ENCODE data around the gene TUBB2A. TPM values are rescaled to one million over a fixed set of nuclear protein-coding genes. Genes with fewer than 3 reads are reported as not detected.
A peak's percentile ranks its signal among the peaks of the same experiment; 100 is the strongest.
"Not testable (repeated sequence)": the region's sequence is repeated elsewhere in the genome, so short reads cannot be mapped to it uniquely, and the experiment has no call there.

The TUBB2A gene
- total RNA-seq, 1 donor from 2014 or later, result 41.0 TPM

DNA sequence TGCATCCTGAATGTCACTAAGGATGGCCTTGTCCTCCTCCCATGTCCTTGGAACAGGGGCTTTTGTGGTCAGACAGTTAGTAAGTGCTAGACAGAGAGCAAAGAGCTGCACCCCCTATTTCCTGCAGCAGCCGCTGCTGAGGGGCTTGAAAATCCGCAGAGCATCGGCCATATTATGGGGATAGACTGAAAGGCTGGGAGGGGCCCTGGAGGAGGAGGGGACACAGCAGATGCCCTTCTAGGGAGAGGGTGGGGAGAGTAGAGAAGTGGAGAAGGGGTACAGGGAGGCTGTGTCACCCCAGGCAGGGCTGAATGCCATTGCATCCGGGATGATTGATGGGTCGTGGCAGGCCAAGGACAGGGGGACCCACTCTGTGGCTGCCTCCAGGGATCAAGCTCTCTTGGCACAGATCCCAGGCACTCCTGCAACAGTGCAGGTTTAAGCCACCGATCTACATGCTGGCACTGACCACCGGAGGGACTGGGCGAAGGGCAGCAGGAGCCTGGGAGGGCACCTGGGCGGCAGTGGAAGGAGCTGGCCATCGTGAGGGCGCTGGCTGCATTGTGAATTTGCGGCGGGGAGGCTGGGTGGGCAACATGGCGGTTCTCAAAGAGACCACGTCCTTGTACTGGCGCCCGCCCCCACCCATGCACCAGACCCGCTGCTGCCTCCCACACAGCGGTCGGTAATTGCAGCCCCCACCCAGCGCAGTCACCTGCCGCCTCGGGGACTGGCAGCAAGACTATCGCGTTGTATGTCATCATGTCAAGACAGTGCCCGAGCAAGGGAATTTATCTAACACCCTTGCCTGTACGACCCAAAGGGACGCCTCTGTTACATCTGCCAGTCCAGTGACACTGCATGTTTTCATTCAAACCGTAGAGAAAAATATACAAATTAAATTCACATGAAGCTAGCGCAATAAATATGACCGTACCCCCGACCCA, 887 bp downstream of the TUBB2A start:
- peak in 1 of 2 donors; percentile 51 for DNase-seq (ENCODE audit: low read depth in 2 of 2)

DNA sequence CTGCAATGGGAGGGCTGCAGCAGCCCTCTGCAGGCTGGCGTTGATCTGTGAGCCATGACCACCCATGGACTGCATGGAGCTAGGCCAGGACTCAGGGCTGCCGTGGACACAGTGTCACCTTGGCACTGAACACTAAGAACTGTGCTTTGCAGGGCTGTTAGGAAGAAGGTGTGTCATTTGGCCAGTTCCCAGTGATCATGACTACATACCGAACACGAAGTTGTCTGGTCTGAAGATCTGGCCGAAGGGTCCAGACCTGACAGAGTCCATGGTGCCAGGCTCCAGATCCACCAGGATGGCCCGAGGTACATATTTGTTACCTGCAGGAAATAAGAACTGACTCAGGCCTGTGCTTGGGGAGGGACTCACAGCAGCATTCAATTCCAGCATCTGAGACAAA, 1.9 kb downstream of the TUBB2A start:
- not testable (repeated sequence) for DNase-seq (ENCODE audit: low read depth in 2 of 2)

DNA sequence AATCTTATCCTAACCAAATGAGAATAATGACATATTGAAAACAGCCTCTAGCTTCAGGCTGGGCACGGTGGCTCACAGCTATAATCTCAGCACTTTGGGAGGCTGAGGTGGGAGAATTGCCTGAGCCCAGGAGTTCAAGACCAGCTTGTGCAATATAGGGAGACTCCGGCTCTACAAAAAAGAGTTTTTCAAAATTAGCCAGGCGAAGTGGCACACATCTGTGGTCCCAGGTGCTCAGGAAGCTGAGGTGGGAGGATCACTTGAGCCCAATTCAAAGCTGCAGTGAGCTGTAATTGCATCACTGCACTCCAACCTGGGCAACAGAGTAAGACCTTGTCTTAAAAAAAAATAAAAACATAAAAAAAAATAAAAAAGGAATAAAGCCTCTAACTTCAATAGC, 4.7 kb downstream of the TUBB2A start:
- DNase-seq (ENCODE audit: low read depth in 2 of 2), result no peak

DNA sequence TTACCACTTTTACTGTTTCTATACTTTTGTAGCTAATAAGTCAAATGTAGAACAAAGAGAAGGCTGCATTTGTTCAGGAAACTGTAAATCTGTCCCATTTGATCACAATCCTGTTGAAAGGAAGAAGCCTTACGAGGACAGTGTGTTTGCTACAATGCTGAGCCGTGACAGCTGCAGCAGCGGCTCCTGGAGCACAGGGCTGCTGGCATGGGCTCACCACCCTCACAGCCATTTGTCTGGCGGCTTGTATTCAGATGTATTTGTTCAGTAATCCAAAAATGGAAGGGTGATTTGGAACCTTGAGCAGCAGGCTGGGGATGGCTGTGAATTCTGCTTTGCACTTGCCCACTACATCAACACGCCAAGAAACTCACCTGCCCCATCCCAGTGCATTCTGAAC, 5.7 kb downstream of the TUBB2A start:
- DNase-seq (ENCODE audit: low read depth in 2 of 2), result no peak

DNA sequence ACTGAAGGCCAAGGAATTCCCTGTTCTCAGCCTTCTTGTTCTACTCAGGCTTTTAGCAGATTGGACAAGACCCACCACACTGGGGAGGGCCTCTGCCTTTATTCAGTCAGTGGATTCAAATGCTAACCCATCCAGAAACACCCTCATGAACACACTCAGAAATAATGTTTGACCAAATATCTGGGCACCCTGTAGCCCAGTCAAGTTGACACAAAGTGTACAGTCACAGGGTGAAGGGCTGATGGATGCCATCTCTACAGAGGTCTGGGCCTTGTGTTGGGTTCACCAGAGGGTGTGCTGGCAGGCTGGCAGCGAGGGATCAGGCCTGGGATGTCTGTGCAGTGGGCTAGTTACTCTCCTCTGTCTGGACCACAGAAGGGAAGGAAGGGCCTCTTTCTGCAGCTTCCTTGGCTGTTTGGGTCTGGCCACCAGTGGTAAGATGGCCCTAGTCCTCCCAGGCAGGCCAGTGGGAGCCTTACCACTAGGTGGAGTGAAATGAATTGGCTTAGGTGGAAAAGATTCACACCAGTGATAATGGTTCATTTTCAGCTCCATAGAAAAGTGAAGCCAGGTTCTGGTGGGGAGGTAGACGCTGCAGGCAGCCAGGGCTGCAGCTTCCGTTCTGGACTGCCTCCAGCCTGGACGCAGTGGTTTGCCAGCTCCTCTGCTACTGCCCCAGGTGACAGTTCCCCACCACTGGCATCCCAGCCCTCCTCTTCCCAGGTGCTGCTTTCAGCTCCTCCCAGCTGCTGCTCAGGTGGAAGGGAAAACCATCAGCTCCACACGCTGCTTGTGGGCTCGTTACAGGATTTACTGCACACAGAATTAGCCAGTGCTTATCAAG, 9.2 kb downstream of the TUBB2A start:
- no peak for DNase-seq (ENCODE audit: low read depth in 2 of 2)

DNA sequence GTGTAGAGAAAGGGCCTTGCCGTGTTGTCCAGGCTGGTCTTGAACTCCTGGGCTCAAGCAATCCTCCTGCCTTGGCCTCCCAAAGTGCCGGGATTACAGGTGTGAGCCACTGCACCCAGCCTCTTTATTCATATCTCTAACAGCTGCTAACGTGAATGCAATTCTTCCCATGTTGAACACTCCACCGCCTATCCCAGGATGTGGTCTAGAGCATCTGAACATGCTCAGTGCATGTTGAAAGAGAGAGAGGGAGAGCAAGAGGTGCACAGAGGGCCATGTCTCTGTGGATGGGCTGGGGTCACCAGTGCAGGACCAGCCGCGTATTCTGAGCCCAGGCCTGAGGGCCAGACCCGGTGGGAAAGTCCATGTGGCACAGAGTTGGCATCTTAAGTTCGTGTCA, 12.8 kb downstream of the TUBB2A start:
- no peak for DNase-seq (ENCODE audit: low read depth in 2 of 2)

DNA sequence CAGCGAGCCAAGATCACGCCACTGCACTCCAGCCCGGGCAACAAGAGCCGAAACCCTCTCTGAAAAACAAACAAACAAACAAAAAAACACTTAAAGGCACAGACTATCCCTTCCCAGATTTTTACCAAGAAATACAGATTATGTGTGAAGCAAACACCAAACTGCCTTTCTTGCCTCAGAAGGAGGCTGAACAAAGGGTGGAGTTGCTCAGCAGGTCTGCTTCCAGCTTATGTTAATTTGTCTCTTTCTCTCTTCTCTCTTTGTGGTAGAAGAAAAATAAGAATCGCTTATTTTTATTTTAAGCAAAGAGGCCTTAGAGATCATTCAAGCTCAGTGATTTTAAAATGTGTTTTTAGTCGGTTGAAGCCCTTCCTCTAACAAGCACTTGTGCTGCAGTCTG, 14.2 kb downstream of the TUBB2A start:
- DNase-seq (ENCODE audit: low read depth in 2 of 2), result no peak

DNA sequence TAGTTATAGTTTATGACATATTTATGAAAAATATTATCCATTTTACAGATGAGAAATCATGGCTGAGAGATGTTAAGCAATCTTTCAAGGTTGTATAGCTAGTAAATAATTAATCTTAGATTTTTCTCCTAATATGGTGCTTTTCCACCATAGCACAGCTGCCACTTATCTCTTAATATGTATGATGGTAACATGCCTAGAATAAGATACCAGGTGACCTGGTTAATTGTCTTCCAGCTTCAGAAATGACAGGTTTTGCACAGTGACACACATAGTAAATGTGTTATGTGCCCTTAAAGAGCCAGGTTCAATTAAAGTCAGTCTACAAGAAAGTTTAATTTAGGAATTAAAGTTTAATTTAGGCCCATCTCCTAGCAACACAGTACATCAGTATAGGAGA, 14.8 kb downstream of the TUBB2A start:
- no peak for DNase-seq (ENCODE audit: low read depth in 2 of 2)

DNA sequence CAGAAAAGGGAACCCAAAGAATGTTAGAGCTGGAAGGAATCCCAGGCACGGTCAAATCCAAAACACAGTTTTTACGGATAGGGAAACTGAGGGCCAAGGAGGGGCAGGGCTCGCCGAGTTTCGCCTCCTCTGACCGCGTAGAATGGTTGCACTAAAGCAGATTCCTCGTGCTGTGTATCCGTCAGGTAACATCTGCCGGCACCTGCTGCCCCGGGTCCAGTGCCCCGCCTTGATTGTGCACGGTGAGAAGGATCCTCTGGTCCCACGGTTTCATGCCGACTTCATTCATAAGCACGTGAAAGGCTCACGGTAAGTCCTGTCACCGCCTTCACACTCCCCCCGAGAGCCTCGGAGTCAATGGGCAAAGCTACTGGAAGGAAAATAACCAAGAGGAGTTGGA, 17.1 kb downstream of the TUBB2A start:
- DNase-seq (ENCODE audit: low read depth in 2 of 2), result no peak

DNA sequence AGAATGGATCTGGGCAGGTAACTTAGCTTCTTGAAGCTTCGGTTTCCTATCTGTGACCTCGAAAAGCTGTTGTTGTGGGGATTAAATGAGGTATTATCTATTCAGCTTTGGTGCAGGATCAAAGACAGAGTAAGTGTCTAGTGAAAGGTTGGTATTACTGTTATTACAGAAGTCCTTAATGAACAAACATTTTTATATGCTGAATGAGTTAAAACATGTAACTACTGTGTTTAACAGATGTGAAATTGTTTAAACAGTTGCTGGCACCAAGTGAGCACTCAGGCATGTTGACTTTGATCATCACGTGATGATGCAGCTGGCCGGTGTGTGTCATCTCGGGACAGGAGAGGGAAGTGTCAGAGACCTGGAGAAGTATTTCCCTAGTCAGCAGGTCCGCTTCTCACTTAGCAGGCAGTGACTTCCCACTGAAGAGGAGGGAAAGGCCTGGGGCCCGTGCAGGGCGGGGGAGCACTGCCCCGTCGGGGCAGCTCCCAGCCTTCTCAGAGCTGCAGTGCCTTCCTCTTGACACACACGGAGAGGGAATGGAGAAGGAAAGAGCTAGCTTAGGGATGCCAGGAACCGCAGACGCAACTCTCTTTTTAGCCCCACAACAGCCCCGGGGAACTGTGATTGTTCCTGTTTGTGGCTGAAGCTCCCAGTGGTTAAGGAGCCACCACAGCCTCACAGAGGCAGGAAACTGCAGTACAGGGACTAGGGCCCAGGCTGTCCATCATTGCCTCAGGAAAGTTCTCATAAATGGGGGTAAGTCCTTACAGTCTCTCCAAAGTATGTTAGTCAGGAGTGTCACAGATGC, 18.0 kb downstream of the TUBB2A start:
- peak; percentile 61 to 81 for DNase-seq (ENCODE audit: low read depth in 2 of 2)

DNA sequence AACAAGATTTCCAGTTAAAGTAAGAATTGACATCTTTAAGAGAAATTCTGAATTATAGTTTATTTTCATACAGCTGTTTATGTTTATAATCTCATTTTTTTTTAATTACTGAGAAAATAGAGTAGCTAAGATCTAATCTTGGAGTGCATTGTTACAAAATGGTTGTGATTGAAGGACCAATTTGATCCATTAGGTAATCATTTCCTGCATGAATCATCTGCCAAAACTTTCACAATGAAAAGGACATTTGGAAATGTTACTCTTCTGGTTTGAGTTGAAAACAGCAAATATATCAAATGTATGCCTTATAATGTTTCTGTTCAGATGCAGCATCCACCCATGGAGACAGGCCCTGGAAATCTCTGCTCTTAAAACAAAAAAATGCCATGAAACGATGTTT, 19.0 kb downstream of the TUBB2A start:
- peak; percentile 35 to 56 for DNase-seq (ENCODE audit: low read depth in 2 of 2)

DNA sequence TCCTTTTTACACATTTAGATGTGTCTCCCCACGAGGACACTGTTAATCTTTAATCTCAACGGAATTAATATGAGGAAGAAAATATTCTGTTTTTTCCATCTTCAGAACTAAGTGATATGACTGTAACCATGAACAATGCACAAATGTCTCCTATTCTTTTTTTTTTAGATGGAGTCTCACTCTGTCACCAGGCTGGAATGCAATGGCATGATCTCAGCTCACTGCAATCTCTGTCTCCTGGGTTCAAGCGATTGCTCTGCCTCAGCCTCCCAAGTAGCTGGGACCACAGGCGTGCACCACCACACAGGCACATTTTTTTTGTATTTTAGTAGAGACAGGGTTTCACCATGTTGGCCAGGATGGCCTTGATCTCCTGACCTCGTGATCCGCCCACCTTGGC, 19.5 kb downstream of the TUBB2A start:
- DNase-seq (ENCODE audit: low read depth in 2 of 2), result not testable (repeated sequence)

DNA sequence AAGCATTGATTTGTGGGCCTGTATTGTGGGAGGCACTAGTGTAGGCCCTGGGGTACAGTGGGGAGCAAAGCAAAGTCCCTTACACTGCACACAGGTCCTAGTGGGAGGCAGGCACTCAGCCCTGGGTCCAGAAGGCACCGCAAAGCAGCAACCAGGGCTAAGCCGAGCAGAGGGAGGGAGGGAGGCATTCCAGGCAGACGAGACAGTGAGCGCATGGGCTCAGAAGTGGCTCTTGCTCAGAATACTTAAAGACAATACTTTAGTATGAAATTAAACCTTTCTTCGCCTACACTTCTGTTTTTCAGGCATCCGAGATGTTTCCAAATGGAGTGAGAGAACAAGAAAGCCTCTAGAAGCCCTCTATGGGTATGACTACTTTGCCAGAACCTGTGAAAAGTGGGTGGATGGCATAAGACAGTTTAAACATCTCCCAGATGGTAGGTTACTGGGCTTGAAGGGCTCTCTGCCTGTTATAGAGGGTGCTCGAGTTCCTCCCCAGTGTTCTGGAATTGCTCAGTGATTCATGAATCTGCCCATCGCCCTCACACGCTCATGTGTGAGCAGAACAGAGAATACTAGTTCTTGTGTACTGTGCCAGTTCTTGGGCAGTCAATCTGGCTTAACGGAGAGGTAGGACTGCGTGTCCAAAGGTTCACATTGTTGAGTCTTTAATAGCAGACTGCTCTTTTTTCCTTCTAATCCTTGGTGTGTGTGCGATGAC, 20.1 kb downstream of the TUBB2A start:
- no peak for DNase-seq (ENCODE audit: low read depth in 2 of 2)

DNA sequence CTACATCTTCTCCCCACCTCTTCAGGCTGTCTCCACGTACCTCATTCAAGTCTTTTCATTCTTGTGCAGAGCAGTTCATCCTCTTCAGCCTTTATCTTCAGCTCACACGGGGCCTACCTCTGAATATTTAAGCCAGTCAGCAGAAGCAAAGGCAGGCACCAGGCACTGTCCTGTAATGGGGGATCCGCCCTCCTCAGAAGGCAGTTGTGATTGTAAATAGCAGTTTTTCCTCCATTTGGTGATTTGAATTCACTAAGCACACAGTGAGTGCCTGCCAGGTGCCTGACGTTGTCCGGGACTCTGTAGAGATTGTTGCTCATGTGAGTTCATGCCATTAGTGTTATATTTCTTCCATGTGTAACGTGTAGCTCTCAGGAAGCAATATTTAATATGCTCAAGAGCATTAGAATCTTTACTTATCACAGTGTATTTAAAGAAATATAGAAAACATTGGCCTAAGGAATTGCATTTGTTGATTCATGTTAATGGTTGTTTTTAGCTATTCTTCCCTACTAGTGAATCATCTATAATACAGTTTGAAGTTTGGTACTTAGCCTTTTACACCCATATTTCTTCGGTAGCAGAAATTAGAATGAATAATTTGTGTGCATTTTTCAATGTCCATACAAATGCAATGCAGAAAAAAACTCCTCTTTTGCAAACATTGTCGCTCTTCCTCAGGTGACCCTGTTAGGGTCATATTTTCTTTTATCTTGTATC, 20.9 kb downstream of the TUBB2A start:
- no peak for DNase-seq (ENCODE audit: low read depth in 2 of 2)

DNA sequence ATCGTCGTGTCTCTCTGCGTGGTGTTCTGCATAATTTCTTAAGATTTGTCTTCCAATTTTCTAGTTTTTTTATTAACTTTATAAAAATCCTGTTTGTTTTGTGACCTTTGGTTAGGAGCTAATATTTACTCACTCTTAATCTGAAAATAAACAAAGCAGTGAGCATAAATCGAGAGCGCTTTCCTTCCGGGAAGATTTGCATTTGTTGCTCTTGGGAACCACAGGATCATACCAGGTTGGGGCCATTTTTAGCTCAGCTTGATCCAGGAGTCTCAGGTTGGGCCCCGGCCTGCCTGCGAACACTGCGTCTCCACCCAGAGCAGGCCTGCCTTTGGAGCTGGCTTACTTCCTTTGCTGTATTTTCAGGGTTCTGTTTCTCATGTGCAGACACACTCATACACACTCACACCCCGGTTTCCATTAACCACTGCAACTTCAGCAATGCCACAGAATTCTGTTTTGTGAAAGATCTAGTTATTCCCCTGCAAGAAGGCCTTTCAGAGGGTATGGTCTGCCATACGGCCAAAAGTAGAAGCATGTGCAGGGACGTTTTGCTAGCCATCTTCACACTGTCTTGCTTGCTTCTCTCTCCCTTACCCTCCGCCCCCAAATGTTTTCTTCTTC, 21.6 kb downstream of the TUBB2A start:
- DNase-seq (ENCODE audit: low read depth in 2 of 2), result no peak

DNA sequence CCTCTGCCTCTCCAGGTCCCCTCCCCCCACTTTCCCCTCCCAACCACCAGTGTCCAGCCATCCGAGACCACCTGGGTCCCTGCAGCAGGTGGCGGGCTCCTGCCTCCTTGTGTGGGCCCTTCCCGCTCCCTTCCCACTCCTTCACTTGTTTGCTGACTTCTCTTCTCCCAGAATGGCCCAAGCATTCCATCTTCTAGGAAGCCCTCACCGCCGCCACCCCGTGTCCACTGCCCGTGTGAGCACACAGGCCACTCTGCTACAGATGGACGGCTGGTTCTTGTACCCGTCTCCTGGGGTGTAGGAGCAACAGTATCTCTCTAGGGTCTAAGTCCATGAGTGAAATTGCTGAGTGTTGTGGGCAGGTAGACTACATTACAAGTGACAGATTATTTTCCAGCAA, 23.8 kb downstream of the TUBB2A start:
- no peak for DNase-seq (ENCODE audit: low read depth in 2 of 2)

DNA sequence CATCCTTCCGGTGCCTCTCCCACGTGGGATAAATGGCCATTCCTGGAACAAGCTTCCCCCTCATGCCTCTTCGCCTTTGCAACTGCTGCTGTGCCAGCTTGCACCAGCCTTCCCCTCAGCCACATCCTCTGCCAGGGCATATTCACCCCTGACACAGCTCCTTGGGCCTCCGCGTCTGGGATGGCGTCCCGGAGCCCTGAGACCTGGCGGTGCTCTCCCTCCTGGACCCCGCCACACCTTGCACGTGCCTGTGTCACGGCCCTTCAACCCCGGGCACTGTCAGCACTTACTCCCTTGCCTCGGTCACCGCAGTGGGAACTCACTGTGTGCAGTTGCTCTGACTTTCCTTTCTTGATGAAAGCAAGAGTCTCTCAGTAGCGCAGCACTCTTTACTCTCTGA, 25.6 kb downstream of the TUBB2A start:
- DNase-seq (ENCODE audit: low read depth in 2 of 2), result no peak

DNA sequence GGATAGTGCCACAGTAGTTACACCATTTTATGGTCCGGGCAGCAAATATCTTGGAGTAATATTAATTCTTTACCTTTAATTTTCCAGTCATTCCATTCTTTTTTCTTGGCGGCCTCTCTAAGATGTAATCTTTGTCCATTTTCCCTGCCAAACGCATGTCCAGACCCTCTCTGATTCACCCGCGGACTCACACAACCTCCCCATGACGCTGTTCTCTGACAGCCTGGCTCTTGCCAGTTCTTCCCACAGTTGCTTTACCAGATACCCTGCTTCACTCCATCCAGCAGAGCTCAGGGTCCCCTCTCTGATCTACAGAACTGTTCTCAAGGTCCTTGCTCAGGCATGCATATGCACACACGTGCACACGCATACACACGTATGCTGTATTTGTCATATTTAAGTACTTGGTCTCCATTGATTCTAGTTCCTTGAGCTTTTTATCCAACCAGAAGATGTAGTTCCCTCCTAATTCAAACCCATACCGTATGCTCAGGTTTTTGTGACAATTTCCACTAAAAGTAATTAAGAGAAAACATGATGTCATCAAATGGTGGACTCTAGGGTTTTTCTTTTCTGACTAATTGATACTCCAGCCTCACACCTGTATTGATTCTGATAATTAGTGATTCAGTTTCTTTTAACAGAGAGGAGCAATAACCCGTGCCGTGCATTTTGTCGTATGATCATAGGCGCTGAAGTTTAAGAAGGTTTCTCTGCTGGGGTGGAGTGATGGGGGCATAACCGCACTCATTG, 28.8 kb downstream of the TUBB2A start:
- no peak for DNase-seq (ENCODE audit: low read depth in 2 of 2)

DNA sequence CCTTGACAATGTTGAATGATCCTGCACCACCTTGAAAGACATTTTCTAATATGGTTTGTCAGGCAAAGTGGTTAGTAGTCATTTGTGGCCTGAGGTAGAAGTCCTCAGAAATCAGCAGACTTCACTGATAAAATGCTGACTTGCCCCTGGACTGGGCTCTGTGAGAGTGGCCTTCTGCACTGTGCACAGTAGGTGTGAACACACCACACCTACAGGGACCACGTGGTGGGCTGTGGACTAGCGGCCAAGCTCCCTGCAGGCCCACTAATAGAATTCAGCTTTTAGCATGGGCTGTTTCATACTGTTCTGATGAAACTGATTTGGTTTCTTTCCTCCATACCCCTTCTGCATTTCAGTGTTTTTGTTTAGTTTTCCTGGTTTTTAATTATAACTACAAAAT, 31.5 kb downstream of the TUBB2A start:
- DNase-seq (ENCODE audit: low read depth in 2 of 2), result no peak

All from dermis microvascular lymphatic vessel endothelial cell (primary cell).